ENCODE results near the gene SPATA31D3. TPM values are rescaled to one million over a fixed set of nuclear protein-coding genes. Genes with fewer than 3 reads are reported as not detected.
"Not testable (repeated sequence)": the region's sequence is repeated elsewhere in the genome, so short reads cannot be mapped to it uniquely, and the experiment has no call there.

SPATA31D3 gene
- polyA plus RNA-seq (2014; cell fraction: cytosol; rRNA removed): not detected in 2 replicates
- not detected in 2 replicates for polyA plus RNA-seq (2014; cell fraction: nucleus; rRNA removed)

DNA sequence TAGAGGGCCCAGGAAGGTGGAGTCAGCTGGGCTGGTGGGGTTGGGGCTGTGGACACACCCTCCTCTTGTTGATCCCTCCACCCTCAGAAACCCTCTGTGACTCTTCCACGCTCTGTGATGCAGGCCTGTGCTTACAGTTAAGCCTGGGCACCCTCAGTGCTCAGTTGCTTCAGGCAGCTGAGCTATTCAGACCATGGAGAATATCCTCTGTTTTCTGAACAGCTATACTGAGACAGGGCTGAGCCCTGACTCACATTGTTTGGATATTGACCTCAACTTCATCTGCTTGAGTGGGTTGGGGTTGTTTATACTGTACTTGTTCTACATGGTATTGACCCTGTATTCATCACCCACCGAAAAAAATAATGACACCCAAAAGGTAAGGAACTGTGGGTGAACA, at the start of gene SPATA31D3:
Gene SPATA31D3 (plus strand): TSS at position 108 of the 400 bp plus-strand sequence. CDS start 86 bp downstream, at position 194.
- DNase-seq (ENCODE audit: low spot score): not testable (repeated sequence)

DNA sequence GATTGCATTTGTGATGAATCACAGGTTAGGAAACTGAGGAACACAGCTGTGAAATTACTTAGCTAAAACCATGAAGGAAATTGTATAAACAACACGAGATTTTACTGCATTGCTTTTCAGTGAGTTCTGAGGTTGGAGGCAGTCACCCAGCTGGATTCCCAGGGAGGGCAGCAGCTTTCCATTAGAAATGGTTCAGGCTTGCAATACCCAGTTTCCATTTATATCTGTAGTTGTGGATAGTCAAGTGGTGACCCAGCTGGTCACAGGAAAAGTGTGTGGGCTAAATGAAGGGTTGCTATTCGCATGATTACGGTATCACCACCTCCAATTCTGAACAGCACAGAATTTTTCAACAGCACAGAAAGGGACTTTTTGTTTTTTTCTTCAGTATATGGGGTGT, 49.4 kb upstream of the SPATA31D3 start:
- no peak for DNase-seq (ENCODE audit: low spot score)

GRCh38 chr9:81894891-81895290, 48.4 kb upstream of the SPATA31D3 start:
- no peak for DNase-seq (ENCODE audit: low spot score)

- no peak for DNase-seq (ENCODE audit: low spot score)
Observed at GRCh38 chr9:81896070-81896469, 47.2 kb upstream of the SPATA31D3 start.

GRCh38 chr9:81898851-81899250, 44.4 kb upstream of the SPATA31D3 start:
- DNase-seq (ENCODE audit: low spot score): no peak

- DNase-seq (ENCODE audit: low spot score): no peak
Observed at GRCh38 chr9:81902196-81902595, 41.1 kb upstream of the SPATA31D3 start.

GRCh38 chr9:81902626-81903025, 40.7 kb upstream of the SPATA31D3 start:
- DNase-seq (ENCODE audit: low spot score): no peak

- DNase-seq (ENCODE audit: low spot score): no peak
Observed at GRCh38 chr9:81906671-81907070, 36.6 kb upstream of the SPATA31D3 start.

- no peak for DNase-seq (ENCODE audit: low spot score)
Observed at GRCh38 chr9:81912135-81912534, 31.2 kb upstream of the SPATA31D3 start.

- DNase-seq (ENCODE audit: low spot score): no peak
Observed at GRCh38 chr9:81915801-81916505, 27.3 kb upstream of the SPATA31D3 start.

GRCh38 chr9:81918507-81918906, 24.8 kb upstream of the SPATA31D3 start:
- DNase-seq (ENCODE audit: low spot score): not testable (repeated sequence)

DNA sequence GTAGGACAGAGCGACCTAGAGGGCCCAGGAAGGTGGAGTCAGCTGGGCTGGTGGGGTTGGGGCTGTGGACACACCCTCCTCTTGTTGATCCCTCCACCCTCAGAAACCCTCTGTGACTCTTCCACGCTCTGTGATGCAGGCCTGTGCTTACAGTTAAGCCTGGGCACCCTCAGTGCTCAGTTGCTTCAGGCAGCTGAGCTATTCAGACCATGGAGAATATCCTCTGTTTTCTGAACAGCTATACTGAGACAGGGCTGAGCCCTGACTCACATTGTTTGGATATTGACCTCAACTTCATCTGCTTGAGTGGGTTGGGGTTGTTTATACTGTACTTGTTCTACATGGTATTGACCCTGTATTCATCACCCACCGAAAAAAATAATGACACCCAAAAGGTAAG, 15.0 kb upstream of the SPATA31D3 start, which contains the start of gene SPATA31D4:
Gene SPATA31D4 (plus strand): TSS at position 124 of the 400 bp plus-strand sequence. CDS start 86 bp downstream, at position 210.
- DNase-seq (ENCODE audit: low spot score): not testable (repeated sequence)

DNA sequence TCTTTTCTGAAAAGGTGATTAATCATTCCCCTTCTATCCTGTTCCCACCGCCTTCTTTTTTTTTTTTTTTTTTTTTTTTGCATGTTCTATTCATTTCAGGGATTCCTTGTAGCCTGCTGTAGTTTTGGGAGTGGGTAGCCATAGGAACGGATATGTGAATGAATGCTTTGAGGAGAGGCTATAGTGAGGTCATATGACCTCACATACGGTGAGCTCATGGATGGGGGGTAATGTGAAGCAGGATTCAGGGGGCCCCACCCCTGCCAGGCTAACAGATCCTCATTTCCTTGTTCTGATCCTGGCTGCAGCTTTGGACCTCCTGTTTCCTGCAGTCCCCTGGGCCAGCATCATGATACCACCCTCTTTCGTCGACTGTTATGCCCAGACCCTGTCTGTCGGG, 13.2 kb upstream of the SPATA31D3 start:
- DNase-seq (ENCODE audit: low spot score): not testable (repeated sequence)

DNA sequence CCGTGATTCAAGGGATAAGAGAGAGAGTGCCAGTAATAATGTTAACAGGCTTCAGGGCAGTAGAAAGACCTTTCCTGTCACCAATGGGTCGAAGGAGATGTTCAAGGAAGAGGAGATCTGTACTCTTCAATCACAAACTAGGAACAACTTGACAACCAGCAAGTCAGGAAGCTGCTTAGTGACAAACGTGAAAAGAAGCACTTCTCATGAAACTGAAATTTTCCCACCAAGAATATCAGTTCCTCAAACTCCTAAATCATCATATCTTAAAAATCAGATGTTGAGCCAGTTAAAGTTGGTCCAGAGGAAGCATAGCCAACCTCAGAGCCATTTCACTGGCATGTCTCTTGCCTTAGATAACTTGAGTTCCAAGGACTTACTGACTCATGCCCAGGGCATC, 9.8 kb upstream of the SPATA31D3 start:
- DNase-seq (ENCODE audit: low spot score): not testable (repeated sequence)

DNA sequence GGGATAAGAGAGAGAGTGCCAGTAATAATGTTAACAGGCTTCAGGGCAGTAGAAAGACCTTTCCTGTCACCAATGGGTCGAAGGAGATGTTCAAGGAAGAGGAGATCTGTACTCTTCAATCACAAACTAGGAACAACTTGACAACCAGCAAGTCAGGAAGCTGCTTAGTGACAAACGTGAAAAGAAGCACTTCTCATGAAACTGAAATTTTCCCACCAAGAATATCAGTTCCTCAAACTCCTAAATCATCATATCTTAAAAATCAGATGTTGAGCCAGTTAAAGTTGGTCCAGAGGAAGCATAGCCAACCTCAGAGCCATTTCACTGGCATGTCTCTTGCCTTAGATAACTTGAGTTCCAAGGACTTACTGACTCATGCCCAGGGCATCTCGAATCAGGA, 5.3 kb downstream of the SPATA31D3 start:
- not testable (repeated sequence) for DNase-seq (ENCODE audit: low spot score)

GRCh38 chr9:81953096-81953495, 9.8 kb downstream of the SPATA31D3 start:
- no peak for DNase-seq (ENCODE audit: low spot score)

DNA sequence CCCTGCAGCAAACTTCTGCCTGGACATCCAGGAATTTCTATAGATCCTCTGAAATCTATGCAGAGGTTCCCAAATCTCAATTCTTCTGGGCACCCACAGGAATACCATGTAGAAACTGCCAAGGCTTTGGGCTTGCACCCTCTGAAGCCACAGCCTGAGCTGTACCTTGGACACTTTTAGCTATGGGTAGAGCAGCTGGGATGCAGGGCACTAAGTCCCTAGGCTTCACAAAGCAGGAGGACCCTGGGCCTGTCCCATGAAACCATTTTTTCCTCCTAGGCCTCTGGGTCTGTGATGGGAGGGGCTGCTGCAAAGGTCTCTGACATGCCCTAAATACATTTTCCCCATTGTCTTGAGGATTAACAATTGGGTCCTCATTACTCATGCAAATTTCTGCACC, 12.3 kb downstream of the SPATA31D3 start:
- no peak for DNase-seq (ENCODE audit: low spot score)

- DNase-seq (ENCODE audit: low spot score): no peak
Observed at GRCh38 chr9:81964218-81965171, 21.2 kb downstream of the SPATA31D3 start.

GRCh38 chr9:81968026-81968425, 24.7 kb downstream of the SPATA31D3 start:
- DNase-seq (ENCODE audit: low spot score): no peak

GRCh38 chr9:81969971-81970370, 26.7 kb downstream of the SPATA31D3 start:
- DNase-seq (ENCODE audit: low spot score): no peak

GRCh38 chr9:81971727-81972126, 28.4 kb downstream of the SPATA31D3 start:
- no peak for DNase-seq (ENCODE audit: low spot score)

GRCh38 chr9:81974764-81975163, 31.5 kb downstream of the SPATA31D3 start:
- DNase-seq (ENCODE audit: low spot score): no peak
